GOT3 (cell line): ENCODE results near the gene COL13A1.

Source experiments
- DNase-seq: peaks from one replicate; lab custom pipeline; 2025; ENCODE audit warnings: mixed read lengths; lab: John Stamatoyannopoulos, UW

The COL13A1 gene

DNA sequence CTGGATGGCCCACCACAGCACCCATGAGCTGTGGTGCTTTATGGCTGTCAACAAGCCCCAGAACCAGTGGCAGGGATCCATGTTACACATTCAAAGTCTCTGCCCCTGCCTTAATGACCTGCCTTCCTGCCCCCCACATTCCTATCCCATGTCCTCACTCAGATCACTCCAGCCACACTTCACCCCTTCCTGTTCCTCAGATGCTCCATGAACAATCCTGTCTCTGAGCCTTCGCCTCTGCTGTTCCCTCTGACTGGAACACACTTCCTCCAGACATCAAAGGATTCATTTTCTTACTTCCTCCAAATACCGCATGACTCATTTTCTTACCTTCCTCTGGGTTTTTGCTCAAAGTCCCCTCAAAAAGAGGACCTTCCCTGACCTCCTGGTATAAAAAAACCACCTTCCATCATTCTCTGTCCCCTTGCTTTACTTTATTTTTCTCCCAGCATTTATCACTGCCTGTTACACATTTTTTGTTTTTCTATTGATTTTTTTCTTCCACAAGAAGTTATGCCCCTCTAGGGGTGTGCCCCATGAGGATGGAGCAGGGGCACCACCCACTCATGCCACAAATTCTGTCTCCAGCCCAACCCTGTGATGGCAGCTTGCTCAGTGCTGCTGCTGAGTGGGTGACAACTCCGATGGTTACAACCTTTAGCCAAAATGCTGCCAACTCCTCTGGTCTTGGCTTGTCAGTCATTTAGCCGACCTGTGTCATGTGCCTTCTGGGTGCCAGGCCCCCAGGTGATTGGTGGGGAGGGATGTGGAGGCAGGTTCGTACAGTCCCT, 18.2 kb downstream of the COL13A1 start:
- DNase-seq, result no peak

GRCh38 chr10:69820817-69821216, 19.1 kb downstream of the COL13A1 start:
- DNase-seq, result no peak

- no peak for DNase-seq
These were observed 23.9 kb downstream of the COL13A1 start for GRCh38 chr10:69825604-69826003.

- no peak for DNase-seq
These were observed 24.4 kb downstream of the COL13A1 start for GRCh38 chr10:69826094-69826493.

GRCh38 chr10:69826789-69827554, 25.3 kb downstream of the COL13A1 start:
- no peak for DNase-seq

DNA sequence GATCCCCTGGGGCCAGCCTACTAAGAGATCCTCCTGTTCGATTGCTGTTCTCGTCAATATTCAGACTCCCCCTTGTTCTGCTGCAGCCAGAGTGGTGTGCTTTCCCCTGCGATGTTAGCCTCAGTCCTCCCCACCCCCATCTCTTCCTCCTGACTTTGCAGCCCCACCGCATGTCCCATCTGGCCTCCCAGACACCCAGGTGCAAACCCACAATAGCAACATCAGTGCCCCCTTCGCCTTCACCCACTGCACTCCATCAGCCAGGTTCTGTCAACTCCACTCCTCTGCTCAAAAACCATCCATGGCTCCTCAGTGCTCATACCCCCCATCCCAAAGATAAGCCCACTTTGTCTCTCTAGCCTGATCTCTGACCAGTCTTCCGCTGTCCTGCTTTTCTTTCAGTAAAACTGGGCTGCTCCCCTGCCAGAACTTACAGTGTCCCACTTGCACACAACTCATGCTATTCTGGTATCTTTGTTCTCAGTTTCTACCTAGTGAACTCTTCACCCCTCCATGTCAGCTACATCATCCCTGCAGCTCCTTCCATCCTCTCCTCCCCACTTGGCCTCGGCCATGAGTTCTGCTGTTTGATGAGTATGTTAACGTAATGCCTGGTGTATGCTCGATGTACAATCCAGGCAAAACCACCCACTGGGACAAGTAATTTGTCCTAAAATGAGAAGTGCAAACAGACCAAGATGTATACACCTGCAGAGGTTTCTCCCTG, 26.6 kb downstream of the COL13A1 start:
- no peak for DNase-seq

DNA sequence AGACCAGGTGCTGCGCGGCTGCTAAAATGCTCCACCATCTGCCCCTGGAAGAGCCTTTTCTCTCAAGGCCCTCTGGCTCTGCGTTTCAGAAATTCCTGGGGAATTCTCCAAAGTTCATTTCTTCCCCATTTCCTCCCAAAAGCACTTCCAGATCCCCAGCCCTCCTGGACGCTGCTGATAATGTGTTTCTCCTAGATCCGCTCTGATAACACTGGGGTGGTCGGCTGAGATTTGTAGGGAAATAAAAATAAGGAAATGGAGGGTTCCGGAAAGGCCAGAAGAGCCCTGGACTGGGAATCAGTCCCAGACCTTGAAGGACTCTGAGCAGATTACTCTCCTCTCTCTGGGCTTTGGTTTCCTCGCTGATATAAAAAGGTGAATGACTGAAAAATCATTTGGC, 28.1 kb downstream of the COL13A1 start:
- DNase-seq, result no peak

DNA sequence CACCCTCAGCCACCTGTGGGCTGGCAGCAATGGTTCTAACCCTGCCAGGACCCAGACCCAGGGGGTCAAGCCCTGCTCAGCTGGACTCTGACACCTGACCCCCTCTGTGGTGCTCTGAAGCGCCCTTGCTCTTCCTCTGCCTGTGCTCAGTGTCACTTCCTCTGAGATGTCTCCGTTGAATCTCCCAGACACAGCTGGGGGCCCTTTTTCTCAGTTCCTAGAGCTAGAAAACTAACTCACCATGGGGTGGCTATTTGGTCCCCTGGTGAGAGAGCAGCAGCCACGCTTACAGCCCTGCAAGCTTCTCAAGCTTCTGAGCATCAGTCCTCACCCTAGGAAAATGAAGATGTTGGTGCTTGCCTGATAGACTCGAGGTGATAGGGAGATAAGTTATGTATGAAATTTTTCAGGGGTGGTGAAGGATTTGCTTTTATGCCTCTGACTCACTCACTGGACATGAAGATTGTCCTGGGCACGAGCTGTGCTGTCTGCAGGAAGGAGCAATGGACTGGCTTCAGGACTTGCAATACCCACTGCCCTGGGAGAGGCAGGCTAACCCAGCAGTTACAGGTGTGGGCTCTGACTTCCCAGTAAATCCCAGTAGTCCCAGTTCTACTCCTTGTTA, 29.6 kb downstream of the COL13A1 start:
- no peak for DNase-seq

DNA sequence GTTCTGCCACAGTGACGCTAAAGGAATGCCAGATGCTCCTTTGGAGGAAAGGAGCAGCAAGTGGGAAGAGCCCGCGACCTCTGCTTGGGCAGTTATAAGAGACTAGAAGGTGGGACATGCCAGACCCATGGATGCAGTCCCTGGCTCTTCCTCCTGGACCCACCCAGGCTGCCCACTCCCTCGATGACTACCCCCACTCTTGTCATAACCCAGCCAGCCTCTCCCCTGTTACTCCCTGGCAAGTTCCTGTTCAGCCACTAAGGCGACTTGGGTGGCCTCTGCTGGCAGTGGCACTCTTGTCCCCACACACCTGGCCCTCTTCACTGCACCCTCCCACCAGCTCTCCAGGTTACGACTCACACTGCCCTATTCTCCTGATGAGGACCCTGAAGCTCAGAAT, 33.5 kb downstream of the COL13A1 start:
- no peak for DNase-seq

GRCh38 chr10:69835875-69836730, 34.4 kb downstream of the COL13A1 start:
- DNase-seq, result no peak

DNA sequence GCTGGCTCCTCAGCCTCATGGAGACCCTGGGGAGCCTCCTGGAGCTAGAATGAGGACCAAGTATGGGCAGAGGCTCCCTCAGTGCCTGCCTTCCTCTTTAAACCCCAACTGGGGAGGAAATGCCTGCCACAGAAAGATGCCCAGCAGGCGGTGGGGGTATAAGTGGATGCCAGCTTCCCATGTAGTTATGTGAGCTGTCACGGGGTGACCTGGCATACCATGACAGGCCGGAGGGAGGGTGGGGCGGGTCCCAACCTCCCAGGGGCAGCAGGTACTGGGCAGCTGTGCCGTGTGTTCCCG, 35.0 kb downstream of the COL13A1 start:
- no peak for DNase-seq

GRCh38 chr10:69837261-69837660, 35.6 kb downstream of the COL13A1 start:
- no peak for DNase-seq

DNA sequence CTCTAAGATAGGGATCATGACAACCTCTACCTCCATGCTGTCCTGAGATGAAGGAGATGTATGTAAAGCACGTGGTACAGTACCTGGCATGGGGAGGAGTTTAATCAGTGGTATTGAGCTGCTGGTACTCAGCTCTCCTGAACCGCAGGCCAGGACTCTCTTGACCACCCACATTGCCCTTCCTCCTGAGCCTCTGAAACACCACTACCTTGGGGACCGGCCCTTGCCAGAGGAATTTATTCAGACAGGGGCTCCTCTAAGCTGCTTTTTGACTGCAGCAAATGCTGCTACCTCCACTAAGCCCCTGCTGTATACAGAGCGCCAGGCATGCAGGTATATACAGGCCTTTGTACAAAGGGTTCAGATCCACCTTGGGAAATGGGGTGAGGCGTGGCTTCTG, 36.7 kb downstream of the COL13A1 start:
- DNase-seq, result no peak

GRCh38 chr10:69838853-69839252, 37.1 kb downstream of the COL13A1 start:
- no peak for DNase-seq

DNA sequence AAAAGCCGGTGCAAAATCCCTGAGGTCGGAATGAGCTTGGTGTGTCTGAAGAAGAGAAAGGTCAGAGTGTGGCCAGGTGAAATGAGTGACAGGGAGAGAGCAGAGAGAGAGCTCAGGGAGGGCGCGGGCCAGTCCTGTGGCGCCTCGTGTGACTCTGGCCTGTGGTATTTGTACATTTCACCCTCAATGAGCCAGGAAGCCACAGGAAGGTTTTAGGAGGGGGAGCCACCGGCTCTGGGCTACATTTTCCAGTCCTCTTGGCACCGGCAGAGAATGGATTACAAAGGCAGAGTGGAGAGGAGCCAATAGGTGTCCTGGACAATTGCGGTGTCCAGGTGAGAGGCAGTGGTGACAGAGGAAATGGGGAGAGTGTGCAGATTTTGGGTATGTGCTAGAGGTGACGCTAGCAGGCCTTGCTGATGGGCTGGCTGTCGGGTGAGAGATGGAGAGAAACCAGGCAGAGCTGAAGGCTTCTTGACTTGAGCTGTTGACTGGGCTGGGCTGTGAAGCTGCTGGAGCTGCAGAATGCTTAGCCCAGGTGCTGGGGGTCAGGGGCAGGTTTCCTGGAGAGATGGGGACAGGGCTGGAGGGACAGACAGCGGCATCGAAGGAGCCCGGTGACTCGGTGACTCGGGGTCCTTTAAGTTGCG, 38.1 kb downstream of the COL13A1 start:
- no peak for DNase-seq

- no peak for DNase-seq
These were observed 39.1 kb downstream of the COL13A1 start for GRCh38 chr10:69840773-69841172.

DNA sequence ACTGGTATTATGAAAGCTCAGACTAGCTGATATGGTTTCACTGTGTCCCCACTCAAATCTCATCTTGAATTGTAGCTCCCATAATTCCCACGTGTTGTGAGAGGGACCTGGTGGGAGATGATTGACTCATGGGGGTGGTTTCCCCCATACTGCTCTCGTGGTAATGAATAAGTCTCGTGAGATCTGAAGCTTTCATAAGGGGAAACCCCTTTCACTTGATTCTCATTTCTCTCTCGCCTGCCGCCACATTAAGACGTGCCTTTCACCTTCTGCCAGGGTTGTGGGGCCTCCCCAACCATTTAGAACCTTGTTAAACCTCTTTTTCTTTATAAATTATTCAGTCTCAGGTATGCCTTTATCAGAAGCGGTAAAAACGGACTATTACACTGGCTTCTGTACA, 40.3 kb downstream of the COL13A1 start:
- DNase-seq, result no peak

- DNase-seq, result no peak
These were observed 41.2 kb downstream of the COL13A1 start for GRCh38 chr10:69842882-69843281.

DNA sequence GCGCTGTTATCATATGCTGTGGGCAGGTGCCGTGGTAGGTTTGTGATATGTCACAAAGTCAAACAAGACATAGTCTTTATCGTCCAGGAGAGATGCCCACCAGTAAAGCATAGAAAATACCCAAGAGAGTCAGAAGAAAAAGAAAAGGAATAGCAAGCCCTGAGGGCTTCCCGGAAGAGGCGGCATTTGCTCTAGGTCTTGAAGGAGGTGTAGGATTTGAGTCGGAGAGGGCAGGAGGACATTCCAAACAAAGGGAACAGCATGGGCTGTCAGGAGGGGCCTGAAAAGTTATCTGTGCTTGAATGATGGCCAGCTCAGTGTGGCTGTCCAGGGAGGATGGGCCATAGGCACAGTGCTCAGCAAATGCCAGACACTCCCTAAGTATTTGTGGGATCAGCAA, 42.2 kb downstream of the COL13A1 start:
- DNase-seq, result no peak

DNA sequence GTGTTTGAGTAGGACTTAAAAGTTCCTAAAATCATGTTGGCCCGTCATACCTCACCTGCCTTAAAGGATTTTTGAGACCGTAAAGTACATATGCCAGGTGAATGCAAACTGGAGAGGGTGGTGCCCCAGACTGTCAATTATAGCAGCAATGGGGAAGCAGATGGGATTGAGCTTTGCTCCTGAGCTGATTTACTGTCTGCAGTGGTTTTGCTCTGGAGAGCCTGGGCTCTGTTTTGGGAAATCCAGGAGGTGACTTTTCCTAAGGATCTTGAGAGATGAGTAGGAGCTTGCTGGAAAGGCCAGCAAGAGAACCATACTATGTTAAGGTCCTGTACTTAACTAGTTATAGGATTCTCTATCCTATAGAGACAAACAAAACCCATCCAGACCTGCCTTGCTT, 43.0 kb downstream of the COL13A1 start:
- no peak for DNase-seq
